NCI-H1694 treated with DMSO at 0.1 percent for 48 hours (cell line): Measurements from ENCODE around the gene CEP170.

Experiments
- DNase-seq: peaks from one replicate; lab custom pipeline; 2025; lab: John Stamatoyannopoulos, UW

The CEP170 gene

GRCh38 chr1:243267914-243268653, 13.0 kb upstream of the CEP170 start:
- no peak for DNase-seq

GRCh38 chr1:243267471-243267880, 12.4 kb upstream of the CEP170 start:
- no peak for DNase-seq

GRCh38 chr1:243266231-243266630, 11.2 kb upstream of the CEP170 start:
- no peak for DNase-seq

- DNase-seq, result no peak
Measured at GRCh38 chr1:243264717-243265116, 9.6 kb upstream of the CEP170 start.

GRCh38 chr1:243261390-243261789, 6.3 kb upstream of the CEP170 start:
- DNase-seq, result no peak

GRCh38 chr1:243260221-243260880, 5.3 kb upstream of the CEP170 start:
- DNase-seq, result no peak

GRCh38 chr1:243258731-243259130, 3.6 kb upstream of the CEP170 start:
- DNase-seq, result no peak

GRCh38 chr1:243257189-243257588, 2.1 kb upstream of the CEP170 start:
- no peak for DNase-seq

- DNase-seq, result no peak
Measured at GRCh38 chr1:243256590-243256989, 1.5 kb upstream of the CEP170 start.

GRCh38 chr1:243255791-243256512, 871 bp upstream of the CEP170 start, which contains the start of gene SDCCAG8:
Gene SDCCAG8 (plus strand): TSS chr1:243256041. CDS start chr1:243256174, 133 bp downstream.
- DNase-seq, result peak; percentile 99

GRCh38 chr1:243254233-243254926, 701 bp downstream of the CEP170 start:
- no peak for DNase-seq

GRCh38 chr1:243253926-243254232, 1.2 kb downstream of the CEP170 start:
- DNase-seq, result no peak

GRCh38 chr1:243253211-243253925, 1.7 kb downstream of the CEP170 start:
- DNase-seq, result no peak

GRCh38 chr1:243251539-243251938, 3.5 kb downstream of the CEP170 start:
- no peak for DNase-seq

- no peak for DNase-seq
Measured at GRCh38 chr1:243250102-243250501, 5.0 kb downstream of the CEP170 start.

- DNase-seq, result no peak
Measured at GRCh38 chr1:243249214-243249613, 5.9 kb downstream of the CEP170 start.

- no peak for DNase-seq
Measured at GRCh38 chr1:243247901-243248300, 7.2 kb downstream of the CEP170 start.

GRCh38 chr1:243246916-243247315, 8.2 kb downstream of the CEP170 start:
- DNase-seq, result no peak

- no peak for DNase-seq
Measured at GRCh38 chr1:243244432-243244841, 10.6 kb downstream of the CEP170 start.

- no peak for DNase-seq
Measured at GRCh38 chr1:243236604-243237252, 18.4 kb downstream of the CEP170 start.

- peak; percentile 92 for DNase-seq
Measured at GRCh38 chr1:243234978-243235647, 20.0 kb downstream of the CEP170 start.
